NCI-H2081 (cell line): ENCODE data around the gene ZNF613.
"Not testable (repeated sequence)": the region's sequence is repeated elsewhere in the genome, so short reads cannot be mapped to it uniquely, and the experiment has no call there.

Experiments used
- DNase-seq, 2 experiments: peaks; one replicate each; lab custom pipeline; 2025; lab: John Stamatoyannopoulos, UW

ZNF613 gene

DNA sequence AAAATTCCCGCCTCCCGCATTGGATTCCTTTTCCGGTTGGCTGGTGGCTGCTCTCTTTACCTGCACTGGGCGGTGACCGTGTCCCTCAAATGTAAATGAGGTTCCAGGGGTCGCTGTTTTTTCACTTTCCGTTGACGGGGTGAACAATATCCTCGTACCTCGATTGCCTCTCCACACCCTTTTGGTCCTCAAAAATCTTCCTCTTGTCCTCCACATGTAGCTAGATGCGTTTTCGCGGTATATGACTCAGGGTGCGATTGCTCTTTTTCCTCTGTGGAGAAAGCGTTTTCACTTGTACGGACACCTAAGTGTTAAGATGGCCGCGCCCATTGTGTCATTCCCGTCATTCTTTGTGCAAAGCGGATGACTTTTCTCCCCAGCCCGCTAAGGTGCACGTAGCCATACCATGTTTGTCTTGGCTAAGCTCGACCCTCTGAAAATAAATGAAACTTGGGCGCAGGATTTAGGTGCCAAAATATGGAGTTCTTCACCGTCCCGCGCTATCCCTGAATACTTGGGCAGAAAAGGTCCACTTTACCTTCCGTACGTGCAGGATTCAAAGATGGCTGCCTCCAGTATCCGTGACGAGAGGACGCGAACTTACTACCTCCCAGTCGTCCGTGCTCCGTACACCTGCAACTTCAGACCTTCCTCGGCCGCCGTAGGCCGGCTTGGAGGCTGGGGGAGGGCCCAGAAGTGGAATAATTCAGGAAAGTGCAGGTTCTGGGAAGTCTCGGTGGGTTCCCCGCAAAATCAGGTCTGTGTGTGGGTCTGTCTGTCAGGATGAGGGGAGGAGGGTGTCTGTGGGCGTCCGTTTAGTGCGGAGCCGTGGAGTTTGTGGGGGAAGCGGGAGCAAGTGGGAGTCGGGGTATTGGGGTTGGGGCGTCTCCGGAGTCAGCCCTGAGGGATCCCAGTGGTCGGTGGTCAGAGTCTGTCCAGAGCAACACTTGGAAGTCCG lies at the start of gene ZNF613:
Gene ZNF613 (plus strand): TSS at position 689 of the 958 bp plus-strand sequence. CDS start 8,749 bp downstream, outside the sequence.
- DNase-seq: peak; percentile 79 to 90

DNA sequence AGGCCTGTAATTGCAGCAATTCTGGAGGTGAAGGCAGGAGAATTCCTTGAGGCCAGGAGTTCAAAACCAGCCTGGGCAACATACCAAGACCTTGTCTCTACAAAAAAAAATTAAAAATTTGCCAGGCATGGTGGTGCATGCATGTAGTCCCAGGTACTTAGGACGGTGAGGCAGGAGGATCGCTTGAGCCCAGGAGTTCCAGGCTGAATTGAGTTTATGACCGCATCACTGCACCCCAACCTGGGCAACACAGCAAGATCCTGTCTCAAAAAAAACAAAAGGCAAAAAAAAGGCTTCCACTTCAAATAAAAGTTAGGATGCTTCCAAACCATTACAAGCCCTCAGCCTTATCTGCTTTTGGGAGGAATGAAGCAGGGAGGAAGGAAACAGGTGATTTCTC lies 44.8 kb upstream of the ZNF613 start:
- no peak for DNase-seq

DNA sequence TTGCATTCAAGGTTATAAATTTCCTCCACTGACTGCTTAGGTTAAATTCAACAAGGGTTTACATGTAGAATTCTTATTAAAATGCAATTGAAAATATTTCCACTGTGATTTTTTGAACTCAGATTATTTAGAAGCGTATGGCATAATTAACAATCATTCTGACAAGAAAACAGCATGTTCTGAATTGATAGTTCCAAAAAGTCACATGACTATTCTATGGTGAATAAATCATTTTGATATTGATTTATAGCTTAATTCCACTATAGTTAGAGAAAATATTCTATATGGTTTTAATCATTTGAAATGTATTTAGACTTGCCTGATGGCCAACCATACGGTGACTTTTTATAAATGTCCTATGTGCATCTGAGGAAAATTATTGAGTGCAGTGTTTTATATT lies 42.6 kb upstream of the ZNF613 start:
- DNase-seq: no peak

DNA sequence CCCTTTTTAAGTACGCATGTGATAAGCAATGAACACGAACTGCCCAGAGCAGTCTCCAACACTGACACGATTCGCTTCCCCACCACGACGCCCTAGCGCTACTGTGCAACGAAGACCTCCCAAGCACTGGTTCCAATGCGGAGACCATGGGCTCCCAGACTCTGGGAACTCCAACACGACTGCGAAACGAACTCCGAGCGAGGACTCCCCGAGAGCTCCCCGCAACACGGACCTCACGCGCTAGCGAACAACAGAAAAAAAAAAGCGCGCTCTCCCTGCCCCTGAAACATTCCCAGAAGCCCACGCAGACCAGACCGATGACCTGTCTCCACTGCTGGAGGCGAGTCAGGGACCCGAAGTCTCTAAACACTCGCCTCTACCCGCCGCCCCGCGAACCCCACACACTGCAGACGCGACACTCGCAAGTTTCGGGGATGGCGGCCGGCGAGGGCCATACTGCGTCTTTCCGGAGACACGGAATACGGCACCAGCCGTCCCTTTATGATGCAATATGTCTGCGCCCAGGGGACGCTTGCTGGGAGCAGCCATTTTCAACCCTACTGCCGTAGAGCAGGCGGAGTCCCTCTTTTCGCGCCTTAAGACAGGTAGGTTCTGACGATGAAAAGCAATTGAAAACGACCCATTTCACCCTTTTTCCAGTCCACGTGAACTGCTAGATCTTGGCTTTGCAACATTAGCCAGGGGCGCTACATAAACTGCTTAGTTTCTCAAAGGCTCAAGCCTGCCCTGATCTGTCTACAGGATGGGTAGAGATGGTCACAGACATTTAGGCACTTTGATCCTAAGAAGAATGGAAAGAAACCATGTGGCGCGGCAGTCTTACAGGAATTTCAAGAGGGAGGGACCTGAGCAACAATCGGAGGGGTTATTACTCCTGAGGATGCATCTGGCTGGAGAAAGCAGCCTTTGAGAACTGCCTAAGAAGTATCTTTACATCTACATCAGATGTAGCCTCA lies 39.5 kb upstream of the ZNF613 start, which contains the start of gene ZNF577:
Gene ZNF577 (minus strand): TSS at position 430 of the 977 bp plus-strand sequence. CDS start 7,569 bp downstream, outside the sequence.
- no peak for DNase-seq

DNA sequence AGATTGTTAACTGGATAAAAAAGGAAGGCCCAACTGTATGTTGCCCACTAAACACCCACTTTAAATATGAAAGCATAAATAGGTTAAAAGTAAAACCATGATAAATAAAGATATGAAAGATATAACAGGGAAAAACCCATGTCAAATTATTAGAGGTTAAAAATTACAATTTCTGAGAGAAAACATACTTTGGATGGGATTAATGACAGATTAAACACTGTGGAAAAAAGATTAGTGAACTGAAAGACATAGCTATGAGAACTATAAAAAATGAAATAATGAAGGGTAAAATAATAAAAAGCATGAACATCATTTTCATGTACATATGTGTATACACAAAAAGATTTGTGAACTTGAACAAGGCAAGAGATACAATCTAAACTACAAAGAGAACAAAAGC lies 37.3 kb upstream of the ZNF613 start:
- no peak for DNase-seq

DNA sequence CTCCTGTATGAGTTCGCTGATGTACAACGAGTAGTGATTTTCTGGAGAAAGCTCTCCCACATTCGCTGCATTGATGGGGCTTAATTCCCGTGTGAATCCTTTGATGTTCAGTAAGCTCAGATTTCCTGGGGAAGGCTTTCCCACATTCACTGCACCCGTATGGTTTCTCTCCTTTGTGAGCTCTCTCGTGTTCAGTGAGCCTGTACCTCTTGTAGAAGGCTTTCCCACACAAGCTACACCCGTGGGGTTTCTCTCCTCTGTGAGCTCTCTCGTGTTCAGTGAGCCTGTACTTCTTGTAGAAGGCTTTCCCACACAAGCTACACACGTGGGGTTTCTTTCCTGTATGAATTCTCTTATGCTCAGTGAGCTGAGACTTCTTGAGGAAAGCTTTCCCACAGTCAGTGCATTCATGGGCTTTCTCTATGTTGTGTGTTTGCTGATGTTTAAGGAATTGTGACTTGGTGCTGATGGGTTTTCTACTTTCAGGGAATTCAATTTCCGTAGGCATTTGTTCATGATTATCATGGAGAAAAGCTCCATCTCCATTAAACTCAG lies 36.0 kb upstream of the ZNF613 start:
- no peak for DNase-seq

DNA sequence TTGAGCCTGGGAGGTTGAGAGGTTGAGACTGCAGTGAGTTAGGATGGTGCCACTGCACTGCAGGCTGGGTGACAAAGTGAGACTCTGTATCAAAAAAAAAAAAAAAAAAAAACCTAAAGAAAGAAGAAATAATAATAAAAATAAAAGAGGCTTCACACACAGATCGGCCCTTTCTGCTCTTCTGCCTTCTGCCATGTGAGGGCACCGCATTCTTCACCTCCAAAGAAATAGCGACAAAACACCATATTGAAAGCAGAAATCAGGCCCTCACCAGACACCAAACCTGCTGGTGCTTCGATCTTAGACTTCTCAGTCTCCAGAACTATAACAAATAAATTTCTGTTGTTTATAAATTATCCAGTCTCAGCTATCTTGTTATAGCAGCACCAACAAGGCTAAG lies 25.4 kb upstream of the ZNF613 start:
- no peak for DNase-seq

DNA sequence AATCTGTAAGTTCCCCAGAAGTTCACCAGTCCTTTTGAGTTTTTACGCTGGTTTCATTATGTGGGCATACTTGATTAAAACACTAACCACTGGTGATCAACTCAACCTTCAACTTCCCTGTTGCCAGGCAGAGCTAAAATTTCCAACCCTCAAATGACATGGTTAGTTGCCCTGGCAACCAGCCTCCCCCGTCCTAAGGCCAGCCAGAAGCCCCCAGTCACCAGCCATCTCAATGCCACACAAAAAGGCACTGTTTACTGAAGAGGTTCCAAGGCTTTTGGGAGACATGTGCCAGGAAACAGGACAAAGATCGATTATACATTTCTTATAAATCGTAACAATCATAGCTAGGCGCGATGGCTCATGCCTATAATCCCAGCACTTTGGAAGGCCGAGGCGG lies 24.1 kb upstream of the ZNF613 start:
- DNase-seq: no peak

DNA sequence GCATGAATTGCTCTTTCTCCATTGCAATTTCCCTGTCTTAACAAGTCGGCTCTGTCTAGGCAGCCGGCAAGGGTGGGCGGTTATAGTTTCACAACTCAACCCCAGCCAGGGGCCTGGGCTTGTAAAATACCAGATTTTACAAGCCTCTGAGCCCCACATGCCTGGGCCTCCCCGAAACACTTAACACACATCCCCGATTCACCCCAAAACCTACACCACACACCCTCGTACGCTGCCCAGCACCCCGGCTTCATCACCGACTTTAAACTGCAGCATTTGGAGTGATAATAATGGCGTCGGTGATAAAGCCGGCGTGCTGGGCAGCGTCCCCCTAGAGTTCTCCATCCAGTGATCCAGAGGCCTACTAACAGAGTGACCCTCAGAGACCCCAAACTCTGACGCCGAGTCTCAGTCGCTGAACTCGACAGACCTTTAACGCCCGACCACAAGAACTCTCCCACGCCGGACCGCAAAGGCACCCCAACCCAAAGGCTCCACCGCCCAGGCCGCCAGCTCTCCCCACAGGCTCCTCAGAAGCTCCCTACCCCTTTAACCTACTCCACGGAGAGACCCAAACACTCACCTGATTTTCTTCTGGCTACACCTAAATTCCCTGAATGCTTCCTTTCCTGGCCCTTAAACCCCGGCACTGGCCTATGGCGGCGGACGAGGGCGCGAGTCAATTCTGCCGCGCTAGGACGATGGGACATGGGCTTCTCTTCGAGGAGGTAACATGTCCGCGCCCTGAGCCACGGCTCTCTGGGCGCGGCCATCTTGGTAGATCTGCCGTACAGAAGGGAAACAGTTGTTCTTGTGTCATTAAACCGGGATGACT lies 22.7 kb upstream of the ZNF613 start, which contains the start of gene ZNF649:
Gene ZNF649 (minus strand): TSS at position 687 of the 835 bp plus-strand sequence. CDS start 4,910 bp downstream, outside the sequence.
- peak; percentile 45 to 67 for DNase-seq

DNA sequence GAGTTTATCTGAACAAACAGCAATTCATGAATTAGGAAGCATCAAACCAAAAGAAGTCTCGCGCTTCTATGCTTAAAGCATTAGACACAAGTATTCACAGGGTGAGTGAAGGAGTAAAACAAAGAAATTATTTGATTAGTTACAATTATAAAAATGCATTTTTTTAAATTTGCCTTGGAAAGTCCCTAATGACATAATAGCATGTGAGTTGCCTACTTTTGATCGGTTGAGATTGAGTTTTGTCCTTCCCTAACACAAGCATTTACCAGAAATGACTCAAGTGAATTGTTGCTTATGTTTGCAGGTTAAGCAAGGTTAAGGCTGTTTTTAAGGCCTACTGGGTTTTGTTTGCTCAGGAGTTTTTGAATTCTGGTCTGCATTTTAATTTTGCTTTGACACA lies 22.1 kb upstream of the ZNF613 start:
- DNase-seq: no peak

DNA sequence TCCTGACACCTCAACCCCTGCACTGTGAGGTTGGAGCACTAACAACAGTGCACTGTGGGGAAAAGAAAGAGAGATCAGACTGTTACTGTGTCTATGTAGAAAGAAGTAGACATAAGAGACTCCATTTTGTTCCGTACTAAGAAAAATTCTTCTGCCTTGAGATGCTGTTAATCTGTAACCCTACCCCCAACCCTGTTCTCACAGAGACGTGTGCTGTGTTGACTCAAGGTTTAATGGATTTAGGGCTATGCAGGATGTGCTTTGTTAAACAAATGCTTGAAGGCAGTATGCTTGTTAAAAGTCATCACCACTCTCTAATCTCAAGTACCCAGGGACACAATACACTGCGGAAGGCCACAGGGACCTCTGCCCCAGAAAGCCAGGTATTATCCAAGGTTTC lies 21.6 kb upstream of the ZNF613 start:
- DNase-seq: not testable (repeated sequence)

DNA sequence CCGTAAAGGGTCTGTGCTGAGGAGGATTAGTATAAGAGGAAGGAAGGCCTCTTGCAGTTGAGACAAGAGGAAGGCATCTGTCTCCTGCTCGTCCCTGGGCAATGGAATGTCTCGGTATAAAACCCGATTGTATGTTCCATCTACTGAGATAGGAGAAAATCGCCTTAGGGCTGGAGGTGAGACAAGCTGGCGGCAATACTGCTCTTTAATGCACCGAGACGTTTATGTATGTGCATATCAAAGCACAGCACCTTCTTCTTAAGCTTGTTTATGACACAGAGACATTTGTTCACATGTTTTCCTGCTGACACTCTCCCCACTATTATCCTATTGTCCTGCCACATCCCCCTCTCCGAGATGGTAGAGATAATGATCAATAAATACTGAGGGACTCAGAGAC lies 21.2 kb upstream of the ZNF613 start:
- not testable (repeated sequence) for DNase-seq

DNA sequence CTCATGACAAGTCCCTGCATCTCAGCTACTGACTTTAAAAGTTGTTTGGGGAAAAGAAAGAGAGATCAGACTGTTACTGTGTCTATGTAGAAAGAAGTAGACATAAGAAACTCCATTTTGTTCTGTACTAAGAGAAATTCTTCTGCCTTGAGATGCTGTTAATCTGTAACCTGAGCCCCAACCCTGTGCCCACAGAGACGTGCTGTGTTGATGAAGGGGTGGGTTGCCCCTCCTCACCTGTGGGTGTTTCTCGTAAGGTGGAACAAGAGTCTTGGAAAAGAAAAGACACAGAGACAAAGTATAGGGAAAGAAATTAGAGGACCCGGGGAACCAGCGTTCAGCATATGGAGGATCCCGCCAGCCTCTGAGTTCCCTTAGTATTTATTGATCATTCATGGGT lies 19.3 kb upstream of the ZNF613 start:
- not testable (repeated sequence) for DNase-seq

DNA sequence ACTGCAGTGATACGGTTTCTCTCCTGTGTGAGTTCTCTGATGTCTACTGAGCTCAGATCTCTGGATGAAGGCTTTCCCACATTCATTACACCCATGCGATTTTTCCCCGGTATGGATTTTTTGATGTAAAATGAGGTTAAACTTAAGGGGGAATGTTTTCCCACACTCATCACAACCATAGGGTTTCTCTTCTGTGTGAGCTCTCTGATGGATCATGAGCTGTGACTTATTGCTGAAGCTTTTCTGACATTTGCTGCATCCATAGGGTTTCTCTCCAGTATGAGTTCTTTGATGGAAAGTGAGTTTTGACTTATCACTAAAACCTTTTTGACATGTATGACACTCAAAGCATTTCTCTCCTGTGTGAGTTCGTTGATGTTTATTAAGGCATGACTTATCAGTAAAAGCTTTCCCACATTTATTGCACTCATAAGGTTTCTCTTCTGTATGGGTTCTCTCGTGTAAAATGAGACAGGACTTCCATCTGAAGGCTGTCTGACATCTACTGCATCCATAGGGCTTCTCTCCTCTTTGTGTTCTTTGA lies 11.9 kb upstream of the ZNF613 start:
- no peak for DNase-seq

DNA sequence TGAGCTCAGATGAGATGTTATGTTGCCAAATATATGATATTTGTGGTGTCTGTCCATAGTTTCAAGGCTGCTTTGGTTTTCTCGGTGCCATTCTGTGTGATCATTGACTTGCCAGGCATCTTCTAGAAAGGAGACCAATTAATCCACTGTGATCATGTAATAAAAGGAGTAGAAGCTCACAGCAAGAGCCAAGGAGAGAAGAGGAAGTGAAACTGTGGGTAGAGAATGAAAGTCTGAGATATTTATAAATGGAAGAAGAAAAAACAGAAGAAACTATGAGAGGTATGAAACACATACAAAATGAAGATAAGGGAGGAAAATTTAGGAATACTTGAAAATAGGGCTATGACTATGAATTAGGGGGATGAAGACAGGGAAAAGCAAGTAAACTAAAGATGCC lies 11.1 kb upstream of the ZNF613 start:
- DNase-seq: no peak

DNA sequence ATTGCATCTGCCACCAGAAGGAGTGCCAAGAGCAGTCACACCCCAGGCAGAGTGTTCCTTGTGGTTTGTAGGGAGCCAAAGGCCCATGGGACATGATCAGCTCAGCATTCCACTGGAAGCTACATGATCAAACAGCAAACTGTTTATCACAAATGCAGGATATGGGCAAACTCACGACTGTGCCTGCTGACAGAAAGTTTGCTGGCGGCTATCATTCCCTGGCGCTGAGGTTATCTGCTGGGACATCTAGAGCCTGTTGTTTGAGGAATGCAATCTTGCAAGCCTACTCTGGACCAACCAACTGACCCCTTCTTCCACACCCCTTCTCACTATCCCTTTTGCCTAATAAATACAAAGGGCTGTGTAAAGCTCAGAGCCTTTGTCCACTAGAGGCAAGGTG lies 7.7 kb upstream of the ZNF613 start:
- no peak for DNase-seq

DNA sequence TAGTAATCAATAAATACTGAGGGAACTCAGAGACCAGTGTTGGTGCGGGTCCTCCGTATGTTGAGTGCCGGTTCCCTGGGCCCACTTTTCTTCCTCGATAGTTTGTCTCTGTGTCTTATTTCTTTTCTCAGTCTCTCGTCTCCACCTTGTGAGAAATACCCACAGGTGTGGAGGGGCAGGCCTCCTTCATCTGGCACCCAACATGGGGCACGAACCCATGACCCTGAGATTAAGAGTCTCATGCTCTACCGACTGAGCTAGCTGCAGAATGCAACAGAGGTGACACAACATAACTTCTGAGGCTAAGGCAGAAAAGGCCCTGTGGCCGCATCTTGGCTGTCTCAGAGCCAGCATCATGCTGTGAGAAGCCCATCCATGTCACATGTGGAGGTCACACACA lies 5.3 kb upstream of the ZNF613 start:
- no peak for DNase-seq

DNA sequence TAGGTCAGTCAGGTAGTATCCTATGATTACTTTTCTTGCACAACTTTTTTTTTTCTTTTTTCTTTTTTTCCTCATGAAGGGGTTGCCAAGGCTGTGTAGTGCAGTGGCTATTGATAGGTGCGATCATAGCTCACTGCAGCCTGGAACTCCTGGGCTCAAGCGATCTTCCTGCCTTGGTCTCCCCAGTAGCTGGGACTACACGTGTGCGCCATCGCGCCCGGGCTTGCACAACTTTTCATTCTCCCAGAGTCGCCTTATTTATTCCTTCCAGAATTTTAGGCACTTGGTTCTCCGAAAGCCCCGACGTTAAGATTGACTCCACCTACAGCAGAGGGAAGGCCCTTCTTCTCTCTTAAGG lies 867 bp upstream of the ZNF613 start:
- no peak for DNase-seq

DNA sequence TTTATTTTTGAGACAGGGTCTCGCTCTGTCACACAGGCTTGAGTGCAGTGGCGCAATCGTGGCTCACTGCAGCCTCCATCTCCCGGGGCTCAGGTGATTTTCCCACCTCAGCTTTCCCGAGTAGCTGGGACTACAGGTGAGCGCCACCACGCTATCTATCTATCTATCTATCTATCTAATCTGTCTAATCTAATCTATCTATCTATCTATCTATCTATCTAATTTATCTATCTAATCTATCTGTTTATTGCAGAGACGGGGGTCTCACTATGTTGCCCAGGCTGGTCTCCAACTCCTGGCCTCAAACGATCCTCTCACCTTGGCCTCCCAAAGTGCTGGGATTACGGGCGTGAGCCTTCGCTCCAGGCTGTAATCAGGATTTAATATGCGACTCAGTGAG lies 587 bp downstream of the ZNF613 start:
- no peak for DNase-seq

DNA sequence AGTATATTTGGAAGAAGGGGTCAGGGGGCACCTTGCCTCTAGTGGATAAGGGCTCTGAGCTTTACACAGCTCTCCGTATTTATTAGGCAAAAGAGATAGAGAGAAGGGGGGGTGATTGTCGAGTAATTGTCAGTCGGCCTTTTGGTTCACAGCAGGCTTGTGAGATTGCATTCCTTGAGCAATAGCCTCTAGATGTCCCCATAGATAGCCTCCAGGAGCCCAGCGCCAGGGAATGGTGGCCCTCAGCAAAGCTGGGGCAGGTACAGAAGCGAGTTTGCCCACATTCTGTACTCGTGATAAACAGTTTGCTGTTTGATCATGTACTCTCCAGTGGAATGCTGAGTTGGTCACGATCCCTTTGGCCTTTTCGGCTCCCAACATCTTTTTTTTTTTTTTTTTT lies 4.6 kb downstream of the ZNF613 start:
- DNase-seq: no peak

DNA sequence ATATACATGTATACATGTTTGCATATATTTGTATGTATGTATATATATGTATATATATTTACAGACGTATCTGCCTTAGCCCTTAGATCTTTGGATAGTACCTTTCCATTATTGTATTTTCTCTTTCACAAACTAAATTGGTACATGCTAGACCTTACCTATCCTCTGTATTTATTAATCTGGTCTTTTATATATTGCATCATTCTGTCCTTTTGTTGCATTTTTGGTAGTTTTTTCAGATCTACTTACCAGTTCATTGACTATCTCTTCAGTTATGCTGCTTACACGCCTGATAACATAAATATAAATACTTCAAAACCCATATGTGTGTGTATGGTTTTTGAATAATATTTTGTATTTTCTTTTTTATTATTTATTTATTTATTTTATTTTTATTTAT lies 11.7 kb downstream of the ZNF613 start:
- DNase-seq: no peak
